Measurements from ENCODE around the gene CCNJ.

CCNJ gene

GRCh38 chr10:96056787-96057186 lies 13.4 kb downstream of the CCNJ start:
- DNase-seq (ENCODE audit: low read depth) = no peak

GRCh38 chr10:96061232-96061631 lies 17.8 kb downstream of the CCNJ start:
- DNase-seq (ENCODE audit: low read depth) = no peak

- DNase-seq (ENCODE audit: low read depth) = no peak
Observed at GRCh38 chr10:96072674-96073073, 29.3 kb downstream of the CCNJ start.

GRCh38 chr10:96073722-96074121 lies 30.3 kb downstream of the CCNJ start:
- no peak for DNase-seq (ENCODE audit: low read depth)

- no peak for DNase-seq (ENCODE audit: low read depth)
Observed at GRCh38 chr10:96074776-96075175, 31.4 kb downstream of the CCNJ start.

- no peak for DNase-seq (ENCODE audit: low read depth)
Observed at GRCh38 chr10:96075977-96076376, 32.6 kb downstream of the CCNJ start.

GRCh38 chr10:96077156-96077555 lies 33.8 kb downstream of the CCNJ start:
- no peak for DNase-seq (ENCODE audit: low read depth)

GRCh38 chr10:96082153-96082552 lies 38.8 kb downstream of the CCNJ start:
- no peak for DNase-seq (ENCODE audit: low read depth)

- no peak for DNase-seq (ENCODE audit: low read depth)
Observed at GRCh38 chr10:96082748-96083147, 39.4 kb downstream of the CCNJ start.

- no peak for DNase-seq (ENCODE audit: low read depth)
Observed at GRCh38 chr10:96089116-96089515, 45.7 kb downstream of the CCNJ start.

GRCh38 chr10:96089670-96090462 lies 46.5 kb downstream of the CCNJ start:
- peak; percentile 95 for DNase-seq (ENCODE audit: low read depth)

- no peak for DNase-seq (ENCODE audit: low read depth)
Observed at GRCh38 chr10:96090463-96090800, 47.0 kb downstream of the CCNJ start.

GRCh38 chr10:96092999-96093767 lies 49.8 kb downstream of the CCNJ start:
- no peak for DNase-seq (ENCODE audit: low read depth)

GRCh38 chr10:96093948-96094347 lies 50.6 kb downstream of the CCNJ start:
- DNase-seq (ENCODE audit: low read depth) = no peak

- no peak for DNase-seq (ENCODE audit: low read depth)
Observed at GRCh38 chr10:96096958-96097357, 53.6 kb downstream of the CCNJ start.

GRCh38 chr10:96097865-96098264 lies 54.5 kb downstream of the CCNJ start:
- DNase-seq (ENCODE audit: low read depth) = no peak

GRCh38 chr10:96107623-96108038 lies 64.2 kb downstream of the CCNJ start:
- DNase-seq (ENCODE audit: low read depth) = no peak

Measured in CMK (cell line).